HepG2 (cell line): ENCODE measurements around the gene DCD. TPM values are rescaled to one million over a fixed set of nuclear protein-coding genes. Genes with fewer than 3 reads are reported as not detected.

Experiments
- ATAC-seq: fragments of 200-7000 bp; cut with Tn5 transposase; 3 replicates; pipeline ENCODE4 v1.9.1; 2020; ENCODE audit warnings: mild to moderate bottlenecking, moderate library complexity
- BruUV-seq: library from RNA; stranded (reverse); fragments of 400-500 nt; replicated peaks from 2 replicates; lab custom pipeline; 2021; lab: Mats Ljungman, UMichigan
- CTCF ChIA-PET: fragments of 300-600 bp; formaldehyde crosslinking; extraction: SDS; loops from one replicate; lab custom pipeline; 2021; ENCODE audit warnings: low total read pairs, inconsistent platforms, low intra/inter-chr PET ratio; lab: Yijun Ruan, JAX
- POLR2A ChIA-PET: fragments of 350-600 bp; sonication (Branson Sonifier 250); formaldehyde crosslinking; loops from one replicate; lab custom pipeline; 2020; ENCODE audit warnings: antibody characterized with exemption, inconsistent platforms; lab: Yijun Ruan, JAX
- DNase-seq: peaks from one replicate; pipeline ENCODE4 v3.0.0-alpha.2; 2015; ENCODE audit warnings: low spot score
- FAIRE-seq: peaks from 3 replicates; lab custom pipeline; 2011; peaks lifted over from hg19 to GRCh38; lab: Jason Lieb, UNC
- H2AFZ ChIP-seq: one replicate; pipeline ENCODE4 v1.6.1; 2011; ENCODE audit warnings: low read length, inconsistent platforms
- H3K27ac ChIP-seq: fragments of 300-600 bp; 3 replicates; pipeline ENCODE4 v1.8.0; 2011; ENCODE audit warnings: mixed run types, mild to moderate bottlenecking, mixed read lengths, low read length, inconsistent platforms; ENCODE audit not compliant: insufficient read depth; ENCODE audit errors: extremely low read length
- H3K27me3 ChIP-seq, 2 experiments: fragments of 200-600 bp in 1 of 2; 2 replicates in 1 of 2; 3 replicates in 1 of 2; pipeline versions ENCODE4 v1.6.0 to v1.8.0; 2011; ENCODE audit warnings: low read length in 2 of 2, mild to moderate bottlenecking in 2 of 2, moderate library complexity in 2 of 2, inconsistent platforms in 1 of 2; ENCODE audit not compliant: insufficient read depth in 2 of 2, control insufficient read depth in 1 of 2
- H3K36me3 ChIP-seq, 2 experiments: fragments of 200-600 bp in 1 of 2; replicated peaks in 1 of 2; 2 replicates in 1 of 2; 3 replicates in 1 of 2; pipeline versions ENCODE4 v1.5.1 to v1.8.0; 2011; ENCODE audit warnings: low read length in 2 of 2, inconsistent platforms in 1 of 2; ENCODE audit not compliant: insufficient read depth in 2 of 2, control insufficient read depth in 1 of 2
- H3K4me1 ChIP-seq: 2 replicates; pipeline ENCODE4 v1.5.1; 2012; ENCODE audit warnings: low read length, inconsistent platforms; ENCODE audit not compliant: insufficient read depth
- H3K4me2 ChIP-seq: 2 replicates; pipeline ENCODE4 v1.6.0; 2011; ENCODE audit warnings: low read depth, low read length, inconsistent platforms
- H3K4me3 ChIP-seq, 3 experiments: fragments of 200-600 bp in 1 of 3; sonication (generic), shearing (Covaris generic) in 1 of 3; replicated peaks in 1 of 3; 2 replicates each; pipeline ENCODE4 v1.5.1; 2011 to 2016; ENCODE audit warnings: low read length in 3 of 3, inconsistent platforms in 2 of 3, low read depth in 2 of 3, mild to moderate bottlenecking in 2 of 3, control low read depth in 1 of 3, mixed read lengths in 1 of 3; ENCODE audit not compliant: insufficient read depth in 1 of 3
- H3K79me2 ChIP-seq: one replicate; pipeline ENCODE4 v1.6.1; 2011; ENCODE audit warnings: low read length, inconsistent platforms; ENCODE audit not compliant: insufficient read depth
- H3K9ac ChIP-seq: 2 replicates; pipeline ENCODE4 v1.6.0; 2011; ENCODE audit warnings: mild to moderate bottlenecking, low read depth, low read length, inconsistent platforms; ENCODE audit not compliant: insufficient read depth
- H3K9me3 ChIP-seq: 2 replicates; pipeline ENCODE4 v1.5.1; 2012; ENCODE audit warnings: mild to moderate bottlenecking, low read length
- H4K20me1 ChIP-seq: 2 replicates; pipeline ENCODE4 v1.6.0; 2011; ENCODE audit warnings: inconsistent platforms, mild to moderate bottlenecking, low read length, moderate library complexity; ENCODE audit not compliant: insufficient read depth
- ATAD3A ChIP-seq: sonication (generic); formaldehyde crosslinking; IDR thresholded peaks from 2 replicates; pipeline ENCODE4 v1.4.0; 2020; ENCODE audit warnings: missing genetic modification reagents
- DPF2 ChIP-seq: sonication (generic); formaldehyde crosslinking; IDR thresholded peaks from 2 replicates; pipeline ENCODE4 v1.4.0; 2020; ENCODE audit warnings: mild to moderate bottlenecking, low read depth, missing genetic modification reagents, borderline replicate concordance
- IKZF1 ChIP-seq: fragments of 450-650 bp; IDR thresholded peaks from 2 replicates; pipeline ENCODE4 v1.7.1; 2016
- NCOA2 ChIP-seq: sonication (generic); formaldehyde crosslinking; IDR thresholded peaks from 2 replicates; pipeline ENCODE4 v1.8.0; 2022; ENCODE audit warnings: inconsistent platforms
- ZNF10 ChIP-seq: sonication (generic); formaldehyde crosslinking; IDR thresholded peaks from 2 replicates; pipeline ENCODE4 v1.4.0; 2020; ENCODE audit warnings: mild to moderate bottlenecking, low read depth, missing genetic modification reagents, borderline replicate concordance
- WGBS: methylation state at CpG from one replicate; pipeline ENCODE4 v1.1.6; 2017; ENCODE audit warnings: low lambda C conversion rate; 5-methylcytosine and 5-hydroxymethylcytosine counted together
- in situ Hi-C: cut with HindIII; loops from 2 replicates; pipeline ENCODE4 v1.10.0; 2017; ENCODE audit warnings: low pct_unique_long_range_greater_than_20kb; ENCODE audit not compliant: extremely low pct_ligation_motif_present
- intact Hi-C: fragments of 100-400 bp; cut with micrococcal nuclease; formaldehyde crosslinking; loops from one replicate; pipeline ENCODE4 v1.10.0; 2022; ENCODE audit not compliant: unreplicated experiment
- polyA plus RNA-seq, 8 experiments: library from polyadenylated mRNA; depleted of rRNA in 3 of 8; stranded (reverse) in 7 of 8; unstranded in 1 of 8; fragments of >200 nt; fragmentation: Illumina TruSeq in 4 of 8; extraction: Trizol in 4 of 8; gene quantifications; 2 replicates each; pipeline versions ENCODE4 v1.2.1 to v1.2.3, GENCODE V29; 2011 to 2016; ENCODE audit warnings: low read depth in 4 of 8, missing spikeins in 1 of 8, mixed read lengths in 1 of 8; ENCODE audit not compliant: insufficient read depth in 1 of 8
- total RNA-seq, 5 experiments: library from RNA; depleted of rRNA; stranded (reverse); fragments of >200 nt; fragmentation: Illumina TruSeq; extraction: Trizol; gene quantifications; 2 replicates each; pipeline ENCODE4 v1.2.3, GENCODE V29; 2016; ENCODE audit warnings: low read depth in 1 of 5
- TF ChIP-seq, protein P1 (sequence below): IDR thresholded peaks from 2 replicates; pipeline ENCODE4 v1.6.1; 2016; ENCODE audit warnings: missing biosample characterization, missing genetic modification reagents, low read depth
- TF ChIP-seq, protein P2 (sequence below): sonication (generic); formaldehyde crosslinking; IDR thresholded peaks from 2 replicates; pipeline ENCODE4 v1.5.1; 2020; ENCODE audit warnings: missing genetic modification reagents, mild to moderate bottlenecking, borderline replicate concordance

DCD gene
- total and polyA plus RNA-seq, 2 of the 13 experiments (the other 11 are each of a cell fraction or from before 2014, with no cell fraction given): not detected

DNA sequence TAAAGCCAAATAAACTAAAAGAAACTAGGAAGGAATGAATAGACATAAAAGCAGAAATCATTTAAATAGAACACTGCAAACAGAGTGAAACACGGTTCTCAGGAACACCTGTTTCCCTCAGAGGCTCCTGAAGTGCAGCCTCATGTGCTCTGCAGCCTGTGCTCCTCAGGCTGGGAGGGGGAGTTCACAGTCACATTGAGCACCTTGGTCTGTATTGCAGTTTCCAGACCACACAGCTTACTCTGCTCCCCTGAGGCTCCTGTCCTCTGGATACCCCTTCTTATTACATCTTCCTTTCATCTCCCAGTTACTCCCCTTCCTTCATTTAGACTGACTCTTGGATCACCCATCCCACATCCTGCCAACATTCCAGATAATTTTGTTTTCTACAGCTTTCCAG, 49.7 kb upstream of the DCD start (continued):
- no peak for TF ChIP-seq NCOA2 (CRISPR knock-in tag)
- TF ChIP-seq, protein P1, sequence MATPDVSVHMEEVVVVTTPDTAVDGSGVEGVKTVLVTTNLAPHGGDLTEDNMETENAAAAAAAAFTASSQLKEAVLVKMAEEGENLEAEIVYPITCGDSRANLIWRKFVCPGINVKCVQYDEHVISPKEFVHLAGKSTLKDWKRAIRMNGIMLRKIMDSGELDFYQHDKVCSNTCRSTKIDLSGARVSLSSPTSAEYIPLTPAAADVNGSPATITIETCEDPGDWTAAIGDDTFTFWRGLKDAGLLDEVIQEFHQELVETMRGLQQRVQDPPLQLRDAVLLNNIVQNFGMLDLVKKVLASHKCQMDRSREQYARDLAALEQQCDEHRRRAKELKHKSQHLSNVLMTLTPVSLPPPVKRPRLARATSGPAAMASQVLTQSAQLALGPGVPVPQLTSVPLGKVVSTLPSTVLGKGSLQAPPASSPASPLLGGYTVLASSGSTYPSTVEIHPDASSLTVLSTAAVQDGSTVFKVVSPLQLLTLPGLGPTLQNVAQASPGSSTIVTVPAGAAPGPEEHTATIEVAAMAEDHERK (CRISPR knock-in tag): no peak
- TF ChIP-seq DPF2 (CRISPR knock-in tag): no peak

DNA sequence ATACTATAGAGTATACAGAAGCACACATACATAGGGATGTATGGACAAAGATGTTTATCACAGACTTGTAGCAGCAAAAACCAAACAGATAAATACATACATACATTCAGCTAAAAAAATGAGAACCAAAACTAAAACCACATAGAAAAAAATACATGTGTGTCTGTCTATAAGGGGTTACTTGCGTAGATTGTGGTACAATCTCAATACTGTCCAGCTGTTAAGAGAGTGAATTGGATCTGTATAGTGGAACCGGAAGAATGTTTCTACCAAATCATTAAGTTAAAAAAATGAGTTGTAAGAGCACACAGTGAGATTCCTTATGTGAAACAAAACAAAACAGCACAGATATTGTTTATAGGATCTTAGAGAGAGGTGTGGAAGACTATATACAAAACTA, 44.2 kb upstream of the DCD start:
- FAIRE-seq (no peak), ATAC-seq (no peak), DNase-seq (no peak)
- in situ Hi-C loops: no loop called here
- no peaks in the 10 kb centered on the region for H3K79me2 ChIP-seq
- no peak overlapping the region for H3K9ac ChIP-seq
- H3K27me3 ChIP-seq: no peaks in the 10 kb centered on the region
- H3K4me2 ChIP-seq: no peak overlapping the region
- H3K36me3 ChIP-seq: no peaks in the 10 kb centered on the region
- BruUV-seq: no TSS peak
- no peaks in the 10 kb centered on the region for H4K20me1 ChIP-seq
- CTCF ChIA-PET: no interaction called here
- intact Hi-C loops: no loop called here
- no peak overlapping the region for H3K4me3 ChIP-seq
- no peak overlapping the region for H2AFZ ChIP-seq
- no peaks in the 10 kb centered on the region for H3K9me3 ChIP-seq
- H3K4me1 ChIP-seq: no peaks in the 10 kb centered on the region
- TF ChIP-seq IKZF1 (no peak), ATAD3A (no peak), ZNF10 (CRISPR knock-in tag) (no peak)
- TF ChIP-seq, protein P2, sequence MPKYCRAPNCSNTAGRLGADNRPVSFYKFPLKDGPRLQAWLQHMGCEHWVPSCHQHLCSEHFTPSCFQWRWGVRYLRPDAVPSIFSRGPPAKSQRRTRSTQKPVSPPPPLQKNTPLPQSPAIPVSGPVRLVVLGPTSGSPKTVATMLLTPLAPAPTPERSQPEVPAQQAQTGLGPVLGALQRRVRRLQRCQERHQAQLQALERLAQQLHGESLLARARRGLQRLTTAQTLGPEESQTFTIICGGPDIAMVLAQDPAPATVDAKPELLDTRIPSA (CRISPR knock-in tag): no peak
- WGBS: 6% methylated on average over 2 of the region's 2 CpGs
- H3K27ac ChIP-seq: no peak overlapping the region
- POLR2A ChIA-PET: no interaction called here
